Esophagus muscularis mucosa (tissue), 4 donors: Measurements from ENCODE around the gene F9. TPM values are rescaled to one million over a fixed set of nuclear protein-coding genes. Genes with fewer than 3 reads are reported as not detected.

ENCODE experiments used
- DNase-seq: peaks from one replicate; pipeline ENCODE4 v3.0.0-alpha.2; 2017; ENCODE audit errors: extremely low spot score
- H3K27ac ChIP-seq, 4 donors: fragments of 200-600 bp; sonication (generic); replicated peaks in 1 of 4; 1 replicate in 3 of 4; 2 replicates in 1 of 4; pipeline ENCODE4 v1.5.1; 2016 to 2019; ENCODE audit warnings: mild to moderate bottlenecking in 1 of 4
- H3K27me3 ChIP-seq, 4 donors: fragments of 200-600 bp; sonication (generic); one replicate each; pipeline versions ENCODE4 v1.5.1 to v1.6.0; 2016 to 2019
- H3K36me3 ChIP-seq, 4 donors: fragments of 200-600 bp; sonication (generic); one replicate each; pipeline ENCODE4 v1.5.1; 2016 to 2019
- H3K4me1 ChIP-seq, 4 donors: fragments of 200-600 bp; sonication (generic); one replicate each; pipeline ENCODE4 v1.5.1; 2016 to 2019
- H3K4me3 ChIP-seq, 4 donors: fragments of 200-600 bp; sonication (generic); 1 replicate in 2 of 4; 2 replicates in 2 of 4; pipeline ENCODE4 v1.5.1; 2016 to 2019; ENCODE audit warnings: mild to moderate bottlenecking in 4 of 4, moderate library complexity in 1 of 4
- H3K9me3 ChIP-seq, 4 donors: fragments of 200-600 bp; sonication (generic); 1 replicate in 3 of 4; 2 replicates in 1 of 4; pipeline ENCODE4 v1.5.1; 2016 to 2019
- EP300 ChIP-seq: sonication (generic); formaldehyde crosslinking; IDR thresholded peaks from one replicate; pipeline ENCODE4 v1.6.1; 2017; ENCODE audit warnings: antibody characterized with exemption
- POLR2A ChIP-seq: fragments of 450-650 bp; IDR thresholded peaks from one replicate; pipeline ENCODE4 v1.6.1; 2017; ENCODE audit warnings: antibody characterized with exemption, moderate library complexity, mild to moderate bottlenecking, low read depth
- POLR2AphosphoS5 ChIP-seq, 2 donors: sonication (generic); formaldehyde crosslinking; IDR thresholded peaks; one replicate each; pipeline ENCODE4 v1.6.1; 2017; ENCODE audit warnings: antibody characterized with exemption in 2 of 2
- WGBS: methylation state at CpG from one replicate; pipeline ENCODE4 v1.1.5; 2018; 5-methylcytosine and 5-hydroxymethylcytosine counted together
- intact Hi-C: fragments of 100-400 bp; cut with DNase I; formaldehyde crosslinking; loops from one replicate; pipeline ENCODE4 v1.15.1; 2023
- total RNA-seq, 4 donors: library from RNA; depleted of rRNA; stranded (reverse); fragments of >200 nt; gene quantifications; one replicate each; pipeline versions ENCODE4 v1.1.0 to v1.2.1, GENCODE V29; 2016
- TF ChIP-seq, protein P1 (sequence below), 3 experiments: fragments of 200-600 bp in 2 of 3; fragments of 450-650 bp in 1 of 3; sonication (generic) in 2 of 3; IDR thresholded peaks; one replicate each; pipeline ENCODE4 v1.5.1; 2017 to 2019; ENCODE audit warnings: antibody characterized with exemption in 3 of 3, mild to moderate bottlenecking in 2 of 3, moderate library complexity in 1 of 3

F9 gene
- total RNA-seq, 4 donors from 2014 or later, result not detected

DNA sequence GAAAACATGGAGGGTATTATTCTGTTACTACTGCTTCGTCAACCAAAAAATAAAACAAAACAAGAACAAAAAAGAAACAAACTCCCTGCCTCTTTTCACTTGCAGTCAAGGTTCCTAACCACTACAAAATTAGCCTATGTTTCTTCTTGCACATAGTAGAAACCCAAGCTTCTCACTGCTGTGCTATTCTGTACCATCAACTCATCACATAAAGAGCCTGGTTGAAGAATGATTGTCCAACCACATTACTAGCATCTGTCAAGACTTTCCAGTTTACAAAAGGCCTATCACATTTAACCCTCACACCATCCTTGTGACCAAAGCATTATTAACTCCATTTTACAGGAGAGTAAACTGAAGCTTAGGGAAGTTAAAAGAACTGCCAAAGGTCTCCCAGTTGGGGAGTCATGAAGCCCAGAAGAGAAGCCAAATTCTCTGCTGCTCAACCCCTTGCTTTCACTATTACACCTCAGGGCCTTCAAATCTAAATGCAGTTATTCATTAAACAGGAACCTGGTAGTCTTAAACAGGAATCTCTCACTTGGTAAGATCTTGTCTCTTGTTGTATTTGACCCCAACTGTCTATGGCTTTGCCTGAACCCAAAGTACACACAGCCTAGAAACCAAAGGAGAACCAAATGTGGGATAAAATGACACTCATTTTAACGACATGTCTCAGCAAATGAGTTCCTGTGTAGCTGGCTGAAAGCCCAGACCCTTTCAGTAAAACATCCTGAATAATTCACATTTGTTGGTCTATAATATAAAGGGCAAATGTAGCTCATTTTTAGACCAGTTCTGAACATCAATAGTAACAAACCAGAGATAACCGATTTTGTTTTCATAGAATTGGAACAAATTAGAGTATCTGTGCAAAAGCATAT, 8.6 kb downstream of the F9 start:
- WGBS, result 47% methylated on average over 3 of the region's 3 CpGs

DNA sequence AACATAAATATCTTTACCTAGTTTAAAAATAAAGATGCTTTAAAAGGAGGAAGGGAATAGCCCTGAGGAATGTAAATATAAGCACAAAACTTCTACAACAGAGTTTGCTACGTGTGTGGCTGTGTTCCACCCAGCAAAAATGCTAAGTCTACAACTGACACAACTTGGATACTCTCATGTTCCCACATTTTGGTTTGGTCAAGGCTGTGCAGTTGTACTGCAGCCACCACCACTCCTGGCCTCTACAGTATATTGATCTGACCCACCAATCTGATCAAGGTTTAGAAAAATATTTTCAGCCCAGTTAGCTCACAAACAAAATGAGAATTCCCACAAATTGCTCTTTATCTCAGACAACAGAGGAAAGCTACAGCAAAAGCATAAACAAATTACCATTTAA, 12.1 kb downstream of the F9 start:
- H3K36me3 ChIP-seq, result no peaks in the 10 kb centered on the region
- no peak for DNase-seq
- H3K27ac ChIP-seq, result no peak overlapping the region
- H3K27me3 ChIP-seq, result no peaks in the 10 kb centered on the region
- H3K4me3 ChIP-seq, result no peak overlapping the region
- no peak for TF ChIP-seq POLR2AphosphoS5 (IDR thresholded peaks at IDR 0.05)
- TF ChIP-seq POLR2A, result no peak
- TF ChIP-seq, protein P1, sequence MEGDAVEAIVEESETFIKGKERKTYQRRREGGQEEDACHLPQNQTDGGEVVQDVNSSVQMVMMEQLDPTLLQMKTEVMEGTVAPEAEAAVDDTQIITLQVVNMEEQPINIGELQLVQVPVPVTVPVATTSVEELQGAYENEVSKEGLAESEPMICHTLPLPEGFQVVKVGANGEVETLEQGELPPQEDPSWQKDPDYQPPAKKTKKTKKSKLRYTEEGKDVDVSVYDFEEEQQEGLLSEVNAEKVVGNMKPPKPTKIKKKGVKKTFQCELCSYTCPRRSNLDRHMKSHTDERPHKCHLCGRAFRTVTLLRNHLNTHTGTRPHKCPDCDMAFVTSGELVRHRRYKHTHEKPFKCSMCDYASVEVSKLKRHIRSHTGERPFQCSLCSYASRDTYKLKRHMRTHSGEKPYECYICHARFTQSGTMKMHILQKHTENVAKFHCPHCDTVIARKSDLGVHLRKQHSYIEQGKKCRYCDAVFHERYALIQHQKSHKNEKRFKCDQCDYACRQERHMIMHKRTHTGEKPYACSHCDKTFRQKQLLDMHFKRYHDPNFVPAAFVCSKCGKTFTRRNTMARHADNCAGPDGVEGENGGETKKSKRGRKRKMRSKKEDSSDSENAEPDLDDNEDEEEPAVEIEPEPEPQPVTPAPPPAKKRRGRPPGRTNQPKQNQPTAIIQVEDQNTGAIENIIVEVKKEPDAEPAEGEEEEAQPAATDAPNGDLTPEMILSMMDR (IDR thresholded peaks at IDR 0.05), result no peak
- TF ChIP-seq EP300, result no peak
- H3K4me1 ChIP-seq, result no peaks in the 10 kb centered on the region
- 67% methylated on average over 1 of the region's 1 CpG for WGBS
- H3K9me3 ChIP-seq, result no peaks in the 10 kb centered on the region
- intact Hi-C loops, result no loop called here

More for the DNA sequence above, 8.6 kb downstream of the F9 start:
- Histone ChIP-seq H3K36me3 (no peaks in the 10 kb centered on the region), H3K9me3 (no peaks in the 10 kb centered on the region), H3K27me3 (no peaks in the 10 kb centered on the region), H3K4me3 (no peak overlapping the region), H3K4me1 (no peaks in the 10 kb centered on the region), H3K27ac (no peak overlapping the region)
- intact Hi-C loops, result no loop called here
- TF ChIP-seq EP300 (no peak), POLR2A (no peak), POLR2AphosphoS5 (IDR thresholded peaks at IDR 0.05) (no peak)
- TF ChIP-seq, protein P1 (IDR thresholded peaks at IDR 0.05), result no peak
- DNase-seq, result no peak

DNA sequence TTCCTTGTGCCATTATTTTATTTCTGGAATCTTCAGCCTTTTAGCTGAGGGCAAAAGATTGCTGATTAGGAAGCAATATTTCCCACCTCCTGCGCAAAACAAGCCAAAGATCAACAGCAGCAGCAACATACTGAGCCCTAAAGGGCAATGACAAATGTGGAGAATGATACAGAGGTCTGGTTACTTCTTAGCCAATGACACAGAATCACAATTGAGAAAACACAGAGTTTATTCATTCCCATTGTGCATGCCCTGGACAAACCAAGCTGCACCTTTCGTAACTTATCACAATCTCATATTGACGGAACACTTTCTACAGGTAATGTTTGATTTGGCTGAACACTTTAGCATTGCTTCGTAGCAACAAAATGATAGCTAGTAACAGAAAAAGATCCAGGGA, 13.4 kb downstream of the F9 start:
- Histone ChIP-seq H3K4me3 (no peak overlapping the region), H3K27me3 (no peaks in the 10 kb centered on the region), H3K9me3 (no peaks in the 10 kb centered on the region), H3K4me1 (no peaks in the 10 kb centered on the region), H3K36me3 (no peaks in the 10 kb centered on the region), H3K27ac (no peak overlapping the region)
- 84% methylated on average over 4 of the region's 4 CpGs for WGBS
- intact Hi-C loops, result no loop called here
- TF ChIP-seq EP300, result no peak
- TF ChIP-seq POLR2AphosphoS5 (IDR thresholded peaks at IDR 0.05), result no peak
- TF ChIP-seq POLR2A, result no peak
- TF ChIP-seq, protein P1 (IDR thresholded peaks at IDR 0.05), result no peak
- no peak for DNase-seq

DNA sequence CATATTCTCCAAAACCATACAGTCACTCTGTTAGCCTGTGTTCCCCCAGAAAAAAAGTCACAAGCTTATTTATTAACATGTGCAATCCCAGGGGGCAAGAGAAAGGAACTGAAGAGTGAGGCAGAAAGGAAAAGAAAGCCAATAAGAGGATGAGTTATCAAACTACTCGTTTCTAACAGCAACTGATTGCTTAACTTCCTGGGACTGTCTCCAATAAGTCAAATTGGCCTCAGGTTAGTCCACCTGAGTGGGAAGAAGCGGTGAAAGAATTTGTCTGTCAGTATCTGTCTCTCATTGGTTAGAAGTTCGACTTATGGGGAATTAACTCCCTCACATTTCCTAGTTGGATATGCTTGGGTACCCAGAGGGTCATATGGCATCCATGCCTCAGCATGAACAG, 14.1 kb downstream of the F9 start:
- H3K9me3 ChIP-seq, result no peaks in the 10 kb centered on the region
- whole genome bisulfite sequencing, result 61% methylated on average over 3 of the region's 3 CpGs
- H3K4me3 ChIP-seq, result no peak overlapping the region
- no peaks in the 10 kb centered on the region for H3K4me1 ChIP-seq
- no peak for TF ChIP-seq EP300
- intact Hi-C loops, result no loop called here
- H3K27ac ChIP-seq, result no peak overlapping the region
- no peaks in the 10 kb centered on the region for H3K27me3 ChIP-seq
- DNase-seq, result no peak
- H3K36me3 ChIP-seq, result no peaks in the 10 kb centered on the region

DNA sequence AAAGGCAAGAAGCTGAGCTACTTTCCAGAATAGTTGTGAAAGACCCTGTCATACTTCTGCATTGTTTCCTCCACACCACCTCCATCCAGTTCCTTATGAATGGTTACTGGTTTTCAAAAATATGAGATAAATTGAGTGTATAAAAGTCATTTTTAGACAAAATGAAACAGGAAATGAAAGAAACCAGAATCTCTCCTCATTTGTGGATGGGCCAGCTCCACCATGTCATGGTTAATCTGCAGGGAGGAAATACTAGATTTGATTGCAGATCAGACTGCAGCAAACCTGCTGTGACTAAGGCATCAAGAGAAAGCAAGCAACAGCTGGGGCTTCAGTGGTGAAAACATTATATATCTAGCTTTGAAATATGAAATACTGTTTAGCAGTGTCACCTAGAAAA, 23.8 kb downstream of the F9 start:
- Histone ChIP-seq H3K36me3 (no peaks in the 10 kb centered on the region), H3K27ac (no peak overlapping the region), H3K27me3 (no peaks in the 10 kb centered on the region), H3K4me1 (no peaks in the 10 kb centered on the region), H3K4me3 (no peak overlapping the region), H3K9me3 (no peaks in the 10 kb centered on the region)
- intact Hi-C loops, result no loop called here
- TF ChIP-seq, protein P1 (IDR thresholded peaks at IDR 0.05), result no peak
- no peak for TF ChIP-seq POLR2A
- no peak for TF ChIP-seq EP300
- TF ChIP-seq POLR2AphosphoS5 (IDR thresholded peaks at IDR 0.05), result no peak
- DNase-seq, result no peak
